Activated B cell treated with CpG ODN at 0.5 μM for 24 hours (primary cell): ENCODE results near the gene MAEL. TPM values are rescaled to one million over a fixed set of nuclear protein-coding genes. Genes with fewer than 3 reads are reported as not detected.

Source experiments
- ATAC-seq: fragments of 200-7000 bp; cut with Tn5 transposase; one replicate; pipeline ENCODE4 v1.10.0; 2021; ENCODE audit warnings: low read depth, mild to moderate bottlenecking, moderate library complexity
- CTCF ChIA-PET: fragments of 350-600 bp; sonication (Branson Sonifier 250); formaldehyde crosslinking; loops from one replicate; lab custom pipeline; 2021; ENCODE audit warnings: antibody characterized with exemption; lab: Charles Lee
- POLR2A ChIA-PET: fragments of 350-600 bp; sonication (Branson Sonifier 250); formaldehyde crosslinking; loops from one replicate; lab custom pipeline; 2021; ENCODE audit warnings: antibody characterized with exemption; lab: Charles Lee
- DNase-seq: peaks from one replicate; pipeline ENCODE4 v3.0.0; 2022
- H3K27ac Mint-ChIP-seq: one replicate; pipeline ENCODE4 v1.8.0; 2020; ENCODE audit warnings: mixed read lengths
- H3K27me3 Mint-ChIP-seq: one replicate; pipeline ENCODE4 v1.8.0; 2021; ENCODE audit warnings: mixed read lengths
- H3K36me3 Mint-ChIP-seq: one replicate; pipeline ENCODE4 v1.8.0; 2021; ENCODE audit warnings: low read depth, mixed read lengths
- H3K4me1 Mint-ChIP-seq: one replicate; pipeline ENCODE4 v1.8.0; 2021; ENCODE audit warnings: mixed read lengths
- H3K4me3 Mint-ChIP-seq: one replicate; pipeline ENCODE4 v1.8.0; 2020; ENCODE audit warnings: mild to moderate bottlenecking, mixed read lengths
- H3K9me3 Mint-ChIP-seq: one replicate; pipeline ENCODE4 v1.8.0; 2020; ENCODE audit warnings: mixed read lengths
- intact Hi-C: fragments of 100-400 bp; cut with micrococcal nuclease; formaldehyde crosslinking; loops from one replicate; pipeline ENCODE4 v1.15.1; 2024
- total RNA-seq: library from RNA; stranded (reverse); gene quantifications from 2 replicates; pipeline ENCODE4 v1.2.3, GENCODE V29; 2022
- TF ChIP-seq, protein P1 (sequence below): fragments of 200-600 bp; IDR thresholded peaks from one replicate; pipeline ENCODE4 v1.8.0; 2022; ENCODE audit warnings: antibody characterized with exemption, mild to moderate bottlenecking

Gene MAEL
- total RNA-seq, 1 donor from 2014 or later, result not detected

DNA sequence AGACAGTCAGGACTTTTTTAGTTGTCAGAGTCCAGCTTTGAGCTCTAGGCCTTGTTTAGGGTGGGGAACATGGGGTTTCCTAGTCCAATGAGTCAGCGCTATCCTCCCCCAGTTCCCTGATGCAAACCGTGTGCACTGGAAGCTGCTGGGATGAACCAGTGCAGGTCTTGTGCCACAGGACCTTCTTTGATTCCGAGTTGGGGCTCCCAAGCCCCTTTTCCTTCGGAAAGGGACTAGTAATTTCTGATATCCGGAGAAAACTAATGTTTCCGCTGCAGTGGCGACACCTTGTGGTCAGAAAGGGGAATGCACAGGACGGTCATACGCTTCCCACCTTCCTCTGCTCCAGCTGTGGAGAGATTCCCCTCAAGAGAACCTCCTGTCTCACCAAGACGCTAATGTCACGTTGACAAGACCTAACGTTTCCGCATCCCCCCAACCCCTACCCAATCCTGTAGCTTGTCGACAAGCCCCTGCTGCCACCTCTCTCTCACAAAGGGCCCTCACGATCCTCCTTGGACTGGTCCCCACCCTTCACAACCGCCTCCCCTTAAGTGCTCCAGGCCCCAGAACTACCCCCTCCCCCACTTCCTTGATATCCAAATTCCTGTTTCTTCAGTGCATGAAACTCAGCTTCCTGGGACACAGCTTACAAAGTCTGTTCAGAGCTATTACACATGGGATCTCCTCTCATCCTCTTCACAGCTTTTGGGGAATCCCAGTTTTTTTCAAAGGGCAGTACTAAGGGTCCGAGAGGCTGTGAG, 70.1 kb downstream of the MAEL start:
- POLR2A ChIA-PET, result interaction anchor here (0.8 to 4.9 kb wide), 2 partner anchors 150 to 161 kb away, joined by 5 to 34 read pairs; partner anchors contain the start of gene POU2F1
- H3K27me3 Mint-ChIP-seq, result peaks cover 3% of the 10 kb centered on the region
- no peaks in the 10 kb centered on the region for H3K36me3 Mint-ChIP-seq
- peak overlapping the region; percentile 54 for H3K27ac Mint-ChIP-seq
- H3K4me1 Mint-ChIP-seq, result peaks cover 4% of the 10 kb centered on the region
- CTCF ChIA-PET, result interaction anchor here (0.6 to 16.9 kb wide), 39 partner anchors 9 to 1131 kb away, joined by 3 to 700 read pairs (median 4); partner anchors contain the start of genes ILDR2, POGK, POU2F1 and TADA1
- H3K4me3 Mint-ChIP-seq, result peak overlapping the region; percentile 36
- intact Hi-C loops, result loop anchor here (1.0 to 5.0 kb wide), 4 partner anchors 82 to 580 kb away; partner anchors contain the start of gene ILDR2
- TF ChIP-seq, protein P1, sequence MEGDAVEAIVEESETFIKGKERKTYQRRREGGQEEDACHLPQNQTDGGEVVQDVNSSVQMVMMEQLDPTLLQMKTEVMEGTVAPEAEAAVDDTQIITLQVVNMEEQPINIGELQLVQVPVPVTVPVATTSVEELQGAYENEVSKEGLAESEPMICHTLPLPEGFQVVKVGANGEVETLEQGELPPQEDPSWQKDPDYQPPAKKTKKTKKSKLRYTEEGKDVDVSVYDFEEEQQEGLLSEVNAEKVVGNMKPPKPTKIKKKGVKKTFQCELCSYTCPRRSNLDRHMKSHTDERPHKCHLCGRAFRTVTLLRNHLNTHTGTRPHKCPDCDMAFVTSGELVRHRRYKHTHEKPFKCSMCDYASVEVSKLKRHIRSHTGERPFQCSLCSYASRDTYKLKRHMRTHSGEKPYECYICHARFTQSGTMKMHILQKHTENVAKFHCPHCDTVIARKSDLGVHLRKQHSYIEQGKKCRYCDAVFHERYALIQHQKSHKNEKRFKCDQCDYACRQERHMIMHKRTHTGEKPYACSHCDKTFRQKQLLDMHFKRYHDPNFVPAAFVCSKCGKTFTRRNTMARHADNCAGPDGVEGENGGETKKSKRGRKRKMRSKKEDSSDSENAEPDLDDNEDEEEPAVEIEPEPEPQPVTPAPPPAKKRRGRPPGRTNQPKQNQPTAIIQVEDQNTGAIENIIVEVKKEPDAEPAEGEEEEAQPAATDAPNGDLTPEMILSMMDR, result peak; percentile 98
- DNase-seq (peak; percentile 63), ATAC-seq (peak; percentile 74)
- no peaks in the 10 kb centered on the region for H3K9me3 Mint-ChIP-seq

DNA sequence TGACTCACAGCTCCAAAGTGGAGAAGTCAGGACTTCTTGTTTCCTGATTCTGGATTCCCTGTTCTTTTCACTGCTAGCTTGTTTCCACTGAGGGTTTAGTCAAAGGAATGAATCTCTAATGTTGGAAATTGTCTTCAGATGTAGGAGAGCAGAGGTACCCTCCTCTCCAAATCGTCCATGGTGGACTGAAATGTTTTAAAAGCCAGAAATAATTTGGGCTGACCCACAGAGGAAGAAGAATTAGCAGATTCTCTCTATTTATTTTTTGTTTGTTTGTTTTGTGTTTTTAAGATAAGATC, 70.7 kb downstream of the MAEL start:
- DNase-seq, result no peak
- CTCF ChIA-PET, result interaction anchor here (0.8 to 16.9 kb wide), 25 partner anchors 9 to 581 kb away, joined by 3 to 700 read pairs (median 5); partner anchors contain the start of genes ILDR2, POGK, POU2F1 and TADA1
- Mint-ChIP-seq H3K9me3 (no peaks in the 10 kb centered on the region), H3K4me3 (no peak overlapping the region), H3K36me3 (no peaks in the 10 kb centered on the region), H3K27ac (no peak overlapping the region), H3K4me1 (peaks cover 4% of the 10 kb centered on the region), H3K27me3 (peaks cover 3% of the 10 kb centered on the region)
- TF ChIP-seq, protein P1, result no peak
- ATAC-seq, result no peak
- POLR2A ChIA-PET, result interaction anchor here (0.8 to 4.9 kb wide), 2 partner anchors 150 to 161 kb away, joined by 5 to 34 read pairs; partner anchors contain the start of gene POU2F1
- intact Hi-C loops, result loop anchor here (1.0 to 5.0 kb wide), 4 partner anchors 82 to 581 kb away; partner anchors contain the start of gene ILDR2

DNA sequence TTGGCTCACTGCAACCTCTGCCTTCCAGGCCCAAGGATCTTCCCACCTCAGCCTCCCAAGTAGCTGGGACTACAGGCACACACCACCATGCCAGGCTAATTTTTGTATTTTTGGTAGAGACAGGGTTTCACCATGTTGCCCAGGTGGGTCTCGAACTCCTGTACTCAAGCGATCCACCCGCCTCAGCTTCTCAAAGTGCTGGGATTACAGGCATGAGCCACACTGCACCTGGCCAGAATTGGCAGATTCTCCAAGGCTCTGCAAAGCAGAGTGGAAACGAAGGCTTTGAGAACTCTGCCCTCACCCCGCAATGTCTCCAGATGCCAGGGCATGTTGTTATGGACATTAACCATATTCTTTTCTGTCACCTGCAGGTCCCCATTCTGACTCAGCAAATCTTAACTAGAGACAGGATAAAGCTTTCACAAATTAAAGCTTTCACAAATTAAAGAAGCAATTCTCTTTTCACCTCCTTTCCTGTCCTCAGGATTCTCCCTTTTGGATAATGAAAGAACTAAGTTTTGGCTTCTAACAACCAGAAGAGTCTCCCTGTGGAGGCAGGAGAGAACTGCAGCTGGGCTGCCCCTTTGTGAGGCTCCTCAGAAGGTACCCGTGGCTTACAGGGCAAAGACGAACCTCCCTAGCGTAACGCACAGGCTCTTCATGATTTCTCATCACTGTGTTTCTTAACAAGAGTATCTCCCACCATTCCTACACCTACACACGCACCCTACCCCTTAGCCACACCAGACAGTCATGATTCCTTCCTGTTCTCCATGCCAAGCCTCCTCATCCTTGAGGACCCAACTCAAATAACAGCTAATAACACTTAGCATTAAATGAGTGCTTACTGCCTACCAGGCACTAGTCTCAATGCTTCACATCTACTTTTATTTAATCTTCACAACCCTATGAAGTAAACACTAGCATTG, 71.3 kb downstream of the MAEL start:
- TF ChIP-seq, protein P1, result no peak
- intact Hi-C loops, result no loop called here
- H3K27ac Mint-ChIP-seq, result no peak overlapping the region
- no peak for DNase-seq
- H3K27me3 Mint-ChIP-seq, result peaks cover 3% of the 10 kb centered on the region
- no peaks in the 10 kb centered on the region for H3K36me3 Mint-ChIP-seq
- ATAC-seq, result no peak
- CTCF ChIA-PET, result interaction anchor here (1.0 to 16.9 kb wide), 23 partner anchors 9 to 580 kb away, joined by 3 to 700 read pairs (median 5); partner anchors contain the start of genes POU2F1 and TADA1
- peaks cover 4% of the 10 kb centered on the region for H3K4me1 Mint-ChIP-seq
- POLR2A ChIA-PET, result interaction anchor here (0.8 to 4.9 kb wide), 2 partner anchors 151 to 160 kb away, joined by 5 to 34 read pairs; partner anchors contain the start of gene POU2F1
- H3K4me3 Mint-ChIP-seq, result no peak overlapping the region
- no peaks in the 10 kb centered on the region for H3K9me3 Mint-ChIP-seq

DNA sequence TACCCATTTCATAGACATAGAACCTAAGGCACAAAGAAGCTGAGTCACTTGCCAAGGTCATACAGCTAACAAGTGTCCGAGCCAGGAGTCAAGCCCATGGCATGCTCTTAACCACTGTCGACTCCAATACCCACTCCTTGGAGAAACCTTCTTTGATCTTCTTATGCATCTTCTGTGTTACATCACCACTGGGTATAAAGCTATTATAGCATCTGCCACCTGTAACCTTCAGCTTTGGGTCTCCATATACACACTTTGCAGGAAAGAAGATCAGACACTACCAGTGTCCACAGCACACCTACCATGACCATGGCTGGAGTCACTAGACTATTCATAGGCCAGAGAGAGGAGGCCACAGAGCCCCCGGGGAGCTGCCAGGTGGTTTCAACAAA, 72.0 kb downstream of the MAEL start:
- Mint-ChIP-seq H3K27me3 (peaks cover 3% of the 10 kb centered on the region), H3K4me1 (peaks cover 4% of the 10 kb centered on the region), H3K36me3 (no peaks in the 10 kb centered on the region), H3K27ac (no peak overlapping the region), H3K9me3 (no peaks in the 10 kb centered on the region), H3K4me3 (no peak overlapping the region)
- ATAC-seq, result no peak
- intact Hi-C loops, result no loop called here
- TF ChIP-seq, protein P1, result no peak
- no peak for DNase-seq
- ChIA-PET POLR2A (interaction anchor here (4.9 kb wide), 1 partner anchor 152 kb away, joined by 34 read pairs; no protein-coding TSS in a partner anchor), CTCF (interaction anchor here (1.0 to 16.9 kb wide), 10 partner anchors 14 to 381 kb away, joined by 3 to 700 read pairs (median 4); partner anchors contain the start of gene TADA1)
